ENCODE results near the gene PHACTR3. TPM values are rescaled to one million over a fixed set of nuclear protein-coding genes. Genes with fewer than 3 reads are reported as not detected.

Gene PHACTR3
- total and polyA plus RNA-seq, 2 of the 8 experiments (the other 6 are each of a cell fraction or from before 2014, with no cell fraction given): 0.05 to 0.13 TPM

DNA sequence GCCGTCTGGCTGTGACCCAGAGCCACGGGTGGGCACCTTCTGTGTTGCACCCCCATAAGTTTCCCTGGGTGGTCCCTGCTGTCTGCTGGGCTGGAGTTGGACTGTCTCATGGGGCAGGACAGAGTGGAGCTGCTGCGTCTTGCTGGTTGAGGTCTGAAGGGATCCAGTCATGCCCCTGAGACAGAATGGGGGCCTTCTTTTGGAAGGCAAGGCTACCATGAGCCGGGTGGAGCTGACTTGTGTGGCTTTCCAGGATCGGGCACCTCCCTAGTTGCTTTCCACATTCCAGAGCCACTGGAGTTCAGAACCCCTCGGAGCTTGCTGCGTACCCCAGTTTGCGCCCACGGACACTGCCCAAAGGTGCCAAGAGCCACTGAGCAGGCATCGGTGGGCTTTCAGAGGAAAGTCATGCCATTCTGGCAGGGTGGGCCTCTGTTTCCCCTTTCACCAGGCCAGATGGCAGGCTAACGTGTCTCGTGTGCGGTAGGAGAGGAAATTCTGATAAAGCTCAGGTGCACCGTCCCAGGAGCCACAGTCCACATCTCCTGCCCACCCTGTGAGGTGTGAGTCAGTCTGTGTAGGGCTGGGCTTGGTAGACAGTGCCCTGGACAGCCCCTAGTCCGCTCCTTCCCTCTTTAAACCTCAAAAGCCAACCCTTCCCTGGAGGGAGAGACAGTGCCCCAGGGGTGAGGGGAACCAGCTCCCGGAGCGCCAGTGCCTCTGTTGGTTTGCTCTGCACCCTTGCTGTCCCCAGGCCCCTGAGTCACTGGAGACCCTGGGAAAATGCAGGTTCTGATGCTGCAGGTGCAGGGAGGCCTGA, 203.8 kb downstream of the PHACTR3 start:
- no peak for DNase-seq (ENCODE audit: low read depth in 1 of 2, low spot score in 2 of 2)
- H3K23me2 ChIP-seq (ENCODE audit: low read depth, low read length): no peaks in the 10 kb centered on the region
- H3K79me1 ChIP-seq (ENCODE audit: low read depth, low read length): no peaks in the 10 kb centered on the region
- no peaks in the 10 kb centered on the region for H4K20me1 ChIP-seq (replicated peaks in 1 of 2; ENCODE audit: control insufficient read depth in 1 of 2, insufficient read depth in 2 of 2, low read length in 2 of 2)
- no peak overlapping the region for H2BK20ac ChIP-seq (ENCODE audit: low read length)
- no peak overlapping the region for H4K5ac ChIP-seq (ENCODE audit: insufficient read length, low read depth, low read length)
- no peak overlapping the region for H3K14ac ChIP-seq (ENCODE audit: insufficient read length)
- H2BK15ac ChIP-seq (ENCODE audit: low read length): no peak overlapping the region
- peaks cover 0 to 2% (median 0%) of the 10 kb centered on the region in 4 experiments; a peak in 1 of 7 replicates for H3K27me3 ChIP-seq (replicated peaks in 1 of 4; ENCODE audit: control insufficient read depth in 3 of 4, extremely low read depth in 1 of 4, insufficient read depth in 3 of 4, low read length in 3 of 4)
- no peak for FAIRE-seq
- no peak overlapping the region for H2BK12ac ChIP-seq (ENCODE audit: low read depth, low read length)
- ChIA-PET CTCF (ENCODE audit: partially characterized antibody) (no interaction called here), POLR2A (ENCODE audit: partially characterized antibody) (no interaction called here)
- H3K9ac ChIP-seq (replicated peaks in 1 of 4; ENCODE audit: extremely low read depth in 1 of 4, low read depth in 3 of 4, low read length in 3 of 4): no peak overlapping the region
- no peak overlapping the region for H3K4ac ChIP-seq (replicated peaks; ENCODE audit: insufficient read length, low read depth, low read length)
- no peaks in the 10 kb centered on the region for H3K79me2 ChIP-seq (ENCODE audit: control insufficient read depth in 1 of 2, insufficient read depth in 2 of 2, low read length in 2 of 2)
- H2BK5ac ChIP-seq (ENCODE audit: low read depth, low read length): no peak overlapping the region
- peak overlapping the region; percentile 40; the same call in 1 of the 2 replicates for H4K8ac ChIP-seq (ENCODE audit: extremely low read depth, insufficient read depth, low read length)
- no peak overlapping the region for H4K91ac ChIP-seq (replicated peaks; ENCODE audit: insufficient read length, low read length)
- no peaks in the 10 kb centered on the region for H3K4me1 ChIP-seq (replicated peaks in 1 of 4; ENCODE audit: control insufficient read depth in 3 of 4, insufficient read depth in 4 of 4, low read length in 3 of 4)
- no peak for TF ChIP-seq POU5F1 (IDR thresholded peaks at IDR 0.05; ENCODE audit: low read depth, low read length)
- TF ChIP-seq, protein P1, sequence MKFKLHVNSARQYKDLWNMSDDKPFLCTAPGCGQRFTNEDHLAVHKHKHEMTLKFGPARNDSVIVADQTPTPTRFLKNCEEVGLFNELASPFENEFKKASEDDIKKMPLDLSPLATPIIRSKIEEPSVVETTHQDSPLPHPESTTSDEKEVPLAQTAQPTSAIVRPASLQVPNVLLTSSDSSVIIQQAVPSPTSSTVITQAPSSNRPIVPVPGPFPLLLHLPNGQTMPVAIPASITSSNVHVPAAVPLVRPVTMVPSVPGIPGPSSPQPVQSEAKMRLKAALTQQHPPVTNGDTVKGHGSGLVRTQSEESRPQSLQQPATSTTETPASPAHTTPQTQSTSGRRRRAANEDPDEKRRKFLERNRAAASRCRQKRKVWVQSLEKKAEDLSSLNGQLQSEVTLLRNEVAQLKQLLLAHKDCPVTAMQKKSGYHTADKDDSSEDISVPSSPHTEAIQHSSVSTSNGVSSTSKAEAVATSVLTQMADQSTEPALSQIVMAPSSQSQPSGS (IDR thresholded peaks at IDR 0.05; ENCODE audit: low read length): no peak
- no peak for TF ChIP-seq SIRT6 (IDR thresholded peaks at IDR 0.05; ENCODE audit: low read length)
- TF ChIP-seq SP1 (IDR thresholded peaks at IDR 0.05; ENCODE audit: low read depth, low read length): no peak
- H3K23ac ChIP-seq (ENCODE audit: insufficient read length): no peak overlapping the region
- H3K4me2 ChIP-seq (ENCODE audit: insufficient read depth in 1 of 2, low read depth in 2 of 2, low read length in 2 of 2): no peak overlapping the region
- no peak overlapping the region for H3K56ac ChIP-seq (replicated peaks; ENCODE audit: insufficient read length, low read depth, low read length)
- no peak overlapping the region for H2AFZ ChIP-seq (ENCODE audit: low read length)
- no peak overlapping the region for H2AK5ac ChIP-seq (ENCODE audit: low read depth, low read length)
- no peak overlapping the region for H3K4me3 ChIP-seq (ENCODE audit: extremely low read depth in 1 of 4, insufficient read depth in 2 of 4, low read depth in 3 of 4, low read length in 4 of 4)
- H3K18ac ChIP-seq (ENCODE audit: extremely low read depth, low read length): no peak overlapping the region
- H3K27ac ChIP-seq (ENCODE audit: low read depth, low read length): no peak overlapping the region
- H3K36me3 ChIP-seq (ENCODE audit: control insufficient read depth in 2 of 4, insufficient read depth in 4 of 4, low read length in 3 of 4): no peaks in the 10 kb centered on the region
- H3K9me3 ChIP-seq (ENCODE audit: insufficient read depth in 2 of 2, low read depth in 1 of 2, low read length in 1 of 2): peaks cover 84 to 92% of the 10 kb centered on the region in 2 experiments
- 88% methylated on average over 14 of the region's 17 CpGs; no CpG with 5 or more reads in 1 of the 2 experiments for WGBS, 2 experiments (ENCODE audit: extremely low coverage in 1 of 2, insufficient coverage in 1 of 2, insufficient read length in 1 of 2, insufficient replicate concordance in 2 of 2, low coverage in 1 of 2, low lambda C conversion rate in 2 of 2, missing lambda C conversion rate in 1 of 2)
- no peak overlapping the region for H2BK120ac ChIP-seq (replicated peaks; ENCODE audit: low read depth, low read length)
